Prostate gland (tissue), 2 donors: ENCODE results near the gene SENP3. TPM values are rescaled to one million over a fixed set of nuclear protein-coding genes. Genes with fewer than 3 reads are reported as not detected.
"Not testable (repeated sequence)": the region's sequence is repeated elsewhere in the genome, so short reads cannot be mapped to it uniquely, and the experiment has no call there.

Experiments
- DNase-seq: peaks from one replicate; pipeline ENCODE4 v3.0.0-alpha.2; 2019; ENCODE audit warnings: low spot score
- H3K27ac ChIP-seq, 2 donors: fragments of 200-600 bp; sonication (generic); 2 replicates each; pipeline ENCODE4 v1.5.1; 2017 to 2019
- H3K27me3 ChIP-seq: fragments of 200-600 bp; sonication (generic); replicated peaks from 2 replicates; pipeline ENCODE4 v1.5.1; 2019; ENCODE audit not compliant: insufficient read depth
- H3K36me3 ChIP-seq, 2 donors: fragments of 200-600 bp; sonication (generic); 1 replicate in 1 of 2; 2 replicates in 1 of 2; pipeline versions ENCODE4 v1.5.1 to v1.8.1; 2017 to 2019
- H3K4me1 ChIP-seq: fragments of 200-600 bp; sonication (generic); replicated peaks from 2 replicates; pipeline ENCODE4 v1.5.1; 2019
- H3K4me3 ChIP-seq, 2 donors: fragments of 200-600 bp; sonication (generic); 2 replicates each; pipeline ENCODE4 v1.5.1; 2017 to 2019
- H3K9me3 ChIP-seq: fragments of 200-600 bp; sonication (generic); 2 replicates; pipeline ENCODE4 v1.5.1; 2017
- POLR2A ChIP-seq: fragments of 450-650 bp; IDR thresholded peaks from one replicate; pipeline ENCODE4 v1.6.1; 2016; ENCODE audit warnings: antibody characterized with exemption, mild to moderate bottlenecking
- POLR2AphosphoS5 ChIP-seq: sonication (generic); formaldehyde crosslinking; IDR thresholded peaks from one replicate; pipeline ENCODE4 v1.6.1; 2017; ENCODE audit warnings: antibody characterized with exemption
- WGBS: methylation state at CpG from one replicate; pipeline ENCODE4 v1.1.5; 2018; 5-methylcytosine and 5-hydroxymethylcytosine counted together
- intact Hi-C: fragments of 100-400 bp; cut with DNase I; formaldehyde crosslinking; loops from one replicate; pipeline ENCODE4 v1.14.2; 2022
- total RNA-seq, 2 donors: library from RNA; depleted of rRNA; stranded (reverse); fragments of >200 nt; gene quantifications; one replicate each; pipeline ENCODE4 v1.1.0, GENCODE V29; 2016
- TF ChIP-seq, protein P1 (sequence below), 4 experiments: fragments of 200-600 bp in 2 of 4; fragments of 450-650 bp in 2 of 4; sonication (generic) in 2 of 4; IDR thresholded peaks; 1 replicate in 3 of 4; 2 replicates in 1 of 4; pipeline ENCODE4 v1.5.1; 2016 to 2019; ENCODE audit warnings: antibody characterized with exemption in 4 of 4, mild to moderate bottlenecking in 2 of 4, moderate library complexity in 2 of 4

SENP3 gene
- total RNA-seq, 2 donors from 2014 or later = 39.6 to 65.7 TPM

DNA sequence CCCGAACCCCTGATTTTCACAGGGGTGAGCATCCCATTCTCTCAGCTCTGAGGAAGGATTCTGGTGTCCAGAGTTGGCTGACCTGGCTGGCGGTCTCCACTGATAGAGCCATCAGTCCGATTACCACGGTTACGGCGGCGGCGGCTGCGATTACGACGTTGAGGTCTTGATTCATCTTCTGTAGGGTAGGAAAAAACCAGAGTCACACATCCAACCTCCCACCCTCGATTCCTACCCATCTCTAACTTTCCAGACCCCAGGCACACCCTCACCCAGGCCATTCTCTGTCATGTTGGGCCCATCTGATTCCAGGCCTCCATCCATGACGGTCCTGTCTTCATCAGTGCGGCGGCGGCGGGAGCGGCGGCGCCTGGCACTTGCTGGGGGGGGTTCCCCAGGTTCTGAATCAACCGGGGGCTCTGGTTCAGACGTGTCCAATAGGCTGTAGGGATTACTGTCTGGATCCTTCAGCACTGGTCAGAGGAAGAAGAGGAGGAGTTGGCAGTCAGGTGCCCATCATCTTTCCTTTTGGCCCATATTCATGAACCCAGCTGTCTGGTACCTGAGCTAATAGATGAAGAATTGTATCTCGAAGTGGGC, 30.8 kb downstream of the SENP3 start:
- TF ChIP-seq POLR2AphosphoS5 (no peak), POLR2A (no peak)
- TF ChIP-seq, protein P1, sequence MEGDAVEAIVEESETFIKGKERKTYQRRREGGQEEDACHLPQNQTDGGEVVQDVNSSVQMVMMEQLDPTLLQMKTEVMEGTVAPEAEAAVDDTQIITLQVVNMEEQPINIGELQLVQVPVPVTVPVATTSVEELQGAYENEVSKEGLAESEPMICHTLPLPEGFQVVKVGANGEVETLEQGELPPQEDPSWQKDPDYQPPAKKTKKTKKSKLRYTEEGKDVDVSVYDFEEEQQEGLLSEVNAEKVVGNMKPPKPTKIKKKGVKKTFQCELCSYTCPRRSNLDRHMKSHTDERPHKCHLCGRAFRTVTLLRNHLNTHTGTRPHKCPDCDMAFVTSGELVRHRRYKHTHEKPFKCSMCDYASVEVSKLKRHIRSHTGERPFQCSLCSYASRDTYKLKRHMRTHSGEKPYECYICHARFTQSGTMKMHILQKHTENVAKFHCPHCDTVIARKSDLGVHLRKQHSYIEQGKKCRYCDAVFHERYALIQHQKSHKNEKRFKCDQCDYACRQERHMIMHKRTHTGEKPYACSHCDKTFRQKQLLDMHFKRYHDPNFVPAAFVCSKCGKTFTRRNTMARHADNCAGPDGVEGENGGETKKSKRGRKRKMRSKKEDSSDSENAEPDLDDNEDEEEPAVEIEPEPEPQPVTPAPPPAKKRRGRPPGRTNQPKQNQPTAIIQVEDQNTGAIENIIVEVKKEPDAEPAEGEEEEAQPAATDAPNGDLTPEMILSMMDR (IDR thresholded peaks at IDR 0.05) = no peak
- Histone ChIP-seq H3K4me1 (peaks cover 7% of the 10 kb centered on the region), H3K27ac (no peak overlapping the region), H3K9me3 (no peaks in the 10 kb centered on the region), H3K36me3 (peaks cover 16 to 24% of the 10 kb centered on the region in 2 donors), H3K27me3 (no peaks in the 10 kb centered on the region), H3K4me3 (no peak overlapping the region)
- 93% methylated on average over 23 of the region's 23 CpGs for WGBS
- intact Hi-C loops = no loop called here
- no peak for DNase-seq

DNA sequence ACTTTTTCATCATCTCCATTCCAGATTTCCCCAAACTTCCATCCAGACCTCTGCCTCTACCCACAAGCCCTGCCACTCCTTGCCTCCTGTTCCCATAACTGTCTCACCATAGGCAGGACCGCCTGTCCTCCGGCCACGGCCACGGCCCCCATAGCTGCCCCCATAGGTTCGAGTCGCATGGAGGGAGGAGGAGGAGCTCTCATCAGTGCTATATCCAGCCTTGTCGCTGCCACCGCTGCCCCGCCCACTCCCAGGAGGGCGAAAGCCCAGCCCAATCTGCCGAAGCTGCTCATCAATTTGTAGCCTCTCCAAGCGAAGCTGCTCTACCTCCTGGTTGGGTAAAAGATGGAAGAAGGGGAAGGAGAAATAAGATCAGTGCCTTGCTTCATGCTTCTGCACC, 31.6 kb downstream of the SENP3 start:
- WGBS = 82% methylated on average over 12 of the region's 12 CpGs
- peaks cover 16 to 24% of the 10 kb centered on the region in 2 donors for H3K36me3 ChIP-seq

DNA sequence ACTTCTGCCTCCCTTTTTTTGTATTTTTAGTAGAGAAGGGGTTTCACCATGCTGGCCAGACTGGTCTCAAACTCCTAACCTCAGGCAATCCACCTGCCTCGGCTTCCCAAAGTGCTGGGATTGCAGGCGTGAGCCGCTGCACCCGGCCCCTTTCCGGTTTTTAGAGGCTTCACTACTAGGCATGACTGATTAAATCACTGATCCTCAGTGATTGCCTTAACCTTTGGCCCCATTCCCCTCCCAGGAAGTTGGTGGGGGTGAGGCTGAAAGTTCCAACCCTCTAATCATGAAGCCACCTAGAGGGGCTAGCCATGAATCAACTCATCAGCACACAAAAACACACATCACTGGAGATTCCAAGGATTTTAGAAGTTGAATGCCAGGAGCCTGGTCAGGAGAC, 35.8 kb downstream of the SENP3 start:
- H3K4me3 ChIP-seq, DNase-seq, intact Hi-C loops, H3K27ac ChIP-seq, H3K4me1 ChIP-seq, H3K9me3 ChIP-seq, H3K27me3 ChIP-seq: not testable (repeated sequence)
- WGBS = 65% methylated on average over 5 of the region's 5 CpGs
- H3K36me3 ChIP-seq = peaks cover 16 to 46% of the 10 kb centered on the region in 2 donors

More for the DNA sequence above, 31.6 kb downstream of the SENP3 start:
- H3K27ac ChIP-seq = no peak overlapping the region
- intact Hi-C loops = no loop called here
- DNase-seq = no peak
- H3K27me3 ChIP-seq = no peaks in the 10 kb centered on the region
- no peak overlapping the region for H3K4me3 ChIP-seq
- H3K9me3 ChIP-seq = no peaks in the 10 kb centered on the region
- peaks cover 5% of the 10 kb centered on the region for H3K4me1 ChIP-seq
- TF ChIP-seq, protein P1 (IDR thresholded peaks at IDR 0.05) = no peak
- TF ChIP-seq POLR2A (no peak), POLR2AphosphoS5 (no peak)

DNA sequence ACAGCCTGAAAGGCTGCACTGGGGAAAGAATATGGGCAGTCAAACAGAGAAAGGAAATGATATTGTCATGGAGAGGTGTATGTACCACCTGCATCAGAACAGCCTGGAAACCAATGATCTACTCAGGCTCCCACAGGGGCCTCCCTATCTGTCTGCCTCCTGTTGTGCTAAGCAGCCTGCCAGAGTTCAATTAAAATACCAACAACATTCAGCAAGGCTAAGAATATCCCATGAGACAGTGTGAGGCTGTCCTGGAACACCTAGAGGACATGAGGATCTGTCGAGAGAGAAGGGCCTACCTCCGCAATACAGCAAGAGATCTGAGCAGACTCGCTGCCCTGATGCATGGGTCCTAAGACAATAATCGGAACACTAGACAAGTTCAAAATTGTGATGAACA, 44.6 kb downstream of the SENP3 start:
- no peak for TF ChIP-seq POLR2A
- Histone ChIP-seq H3K4me3 (no peak overlapping the region), H3K36me3 (peaks cover 7 to 12% of the 10 kb centered on the region in 2 donors), H3K4me1 (no peaks in the 10 kb centered on the region), H3K9me3 (no peaks in the 10 kb centered on the region), H3K27ac (no peak overlapping the region), H3K27me3 (no peaks in the 10 kb centered on the region)
- DNase-seq = no peak
- WGBS = 90% methylated on average over 4 of the region's 4 CpGs
- intact Hi-C loops = no loop called here

DNA sequence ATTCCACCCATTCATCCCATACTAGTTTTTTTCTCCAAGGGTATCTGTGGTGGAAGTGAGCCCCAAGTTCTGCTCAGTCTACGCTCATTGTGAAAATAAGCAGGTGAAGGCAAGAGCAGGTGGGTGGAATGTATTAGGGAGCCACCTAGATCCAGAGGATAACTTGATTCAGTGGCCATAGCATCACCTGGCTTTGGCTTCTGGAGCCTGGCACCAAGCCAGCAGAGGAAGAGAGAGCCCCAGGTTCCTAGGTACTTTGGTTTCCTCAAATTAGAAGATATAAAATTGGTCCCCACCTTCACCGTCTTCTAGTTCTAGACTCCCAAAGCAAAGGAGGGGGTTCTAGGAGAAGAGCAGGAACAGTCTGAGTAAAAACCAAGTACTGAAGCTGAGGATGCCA, 48.9 kb downstream of the SENP3 start:
- TF ChIP-seq POLR2AphosphoS5 (no peak), POLR2A (no peak)
- TF ChIP-seq, protein P1 (IDR thresholded peaks at IDR 0.05) = no peak
- DNase-seq = no peak
- H3K27me3 ChIP-seq = no peaks in the 10 kb centered on the region
- 92% methylated on average over 2 of the region's 2 CpGs for WGBS
- no peak overlapping the region for H3K4me3 ChIP-seq
- H3K4me1 ChIP-seq = no peaks in the 10 kb centered on the region
- H3K9me3 ChIP-seq = no peaks in the 10 kb centered on the region
- intact Hi-C loops = no loop called here
- no peaks in the 10 kb centered on the region for H3K36me3 ChIP-seq
- no peak overlapping the region for H3K27ac ChIP-seq

- 29% methylated on average over 3 of the region's 3 CpGs for WGBS
- TF ChIP-seq POLR2A (no peak), POLR2AphosphoS5 (no peak)
- TF ChIP-seq, protein P1 (IDR thresholded peaks at IDR 0.05) = no peak
- Histone ChIP-seq H3K27ac (peak overlapping the region in 1 of 2 donors; percentile 41), H3K27me3 (no peaks in the 10 kb centered on the region), H3K9me3 (no peaks in the 10 kb centered on the region), H3K4me3 (no peak overlapping the region), H3K4me1 (no peaks in the 10 kb centered on the region), H3K36me3 (no peaks in the 10 kb centered on the region)
- intact Hi-C loops = no loop called here
- DNase-seq = no peak
These were observed 50.0 kb downstream of the SENP3 start for GRCh38 chr17:7611635-7612293.
